ENCODE results near the gene EDA.

EDA gene

DNA sequence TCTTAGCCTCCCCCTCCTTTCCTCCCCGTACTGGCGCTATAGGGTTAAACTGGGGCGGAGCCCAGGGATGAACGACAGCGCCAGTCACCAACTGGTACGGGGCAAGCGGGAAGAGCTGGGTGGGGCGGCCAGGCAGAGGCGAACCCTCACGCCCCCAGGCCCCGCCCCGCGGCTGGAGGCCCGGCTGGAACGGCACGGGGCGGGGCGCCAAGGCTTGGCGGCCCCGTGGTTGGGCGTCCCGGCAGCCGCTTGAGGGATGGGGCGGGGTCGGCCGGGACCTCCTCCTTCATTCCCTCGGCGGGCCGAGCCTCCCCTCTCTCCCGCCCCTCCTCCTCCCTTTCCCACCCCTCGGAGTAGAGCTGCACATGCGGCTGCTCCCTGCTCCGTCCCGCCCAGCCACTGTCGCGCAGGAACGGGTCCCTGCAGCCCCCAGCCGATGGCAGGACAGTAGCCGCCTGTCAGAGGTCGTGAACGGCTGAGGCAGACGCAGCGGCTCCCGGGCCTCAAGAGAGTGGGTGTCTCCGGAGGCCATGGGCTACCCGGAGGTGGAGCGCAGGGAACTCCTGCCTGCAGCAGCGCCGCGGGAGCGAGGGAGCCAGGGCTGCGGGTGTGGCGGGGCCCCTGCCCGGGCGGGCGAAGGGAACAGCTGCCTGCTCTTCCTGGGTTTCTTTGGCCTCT is at the start of gene EDA:
Gene EDA, plus strand, starts transcription at position 335 of the 678 bp plus-strand sequence.
- peak; percentile 90 for DNase-seq

DNA sequence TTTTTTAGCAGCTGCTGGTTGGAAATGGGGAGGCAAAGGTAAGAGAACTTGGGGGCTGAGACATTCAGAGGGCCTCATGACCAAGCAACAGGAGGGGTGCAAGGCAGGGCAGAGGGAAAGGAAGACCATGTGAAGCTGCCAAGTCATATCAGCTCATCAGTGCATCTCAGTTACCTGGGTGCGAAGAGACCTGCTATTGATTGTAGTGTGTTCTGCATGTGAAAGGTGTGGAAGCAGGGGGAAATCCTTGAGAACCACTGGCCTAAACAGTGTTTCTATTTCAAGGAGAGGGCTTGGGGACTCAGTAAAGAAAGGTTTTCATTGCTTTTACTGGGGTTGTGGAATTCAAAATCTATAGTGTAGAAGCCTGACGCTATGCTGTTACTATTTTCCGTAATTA is 47.1 kb upstream of the EDA start:
- no peak for DNase-seq

DNA sequence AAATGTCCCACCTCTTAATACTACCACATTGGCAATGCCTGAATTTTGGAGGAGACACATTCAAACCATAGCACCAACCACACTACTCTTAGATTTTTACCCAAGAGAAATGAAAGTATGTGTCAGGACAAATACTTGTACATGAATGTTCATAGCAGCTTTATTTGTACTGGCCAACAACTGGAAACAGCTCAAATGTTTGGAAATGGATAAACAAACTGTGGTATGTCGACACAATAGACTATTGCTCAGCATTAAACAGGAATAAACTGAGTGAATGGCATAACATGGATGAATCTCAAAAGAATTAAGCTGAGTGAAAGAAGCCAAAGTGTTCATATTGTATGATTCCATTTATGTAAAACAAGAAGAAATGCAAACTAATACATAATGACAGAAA is 18.5 kb upstream of the EDA start:
- DNase-seq, result no peak

DNA sequence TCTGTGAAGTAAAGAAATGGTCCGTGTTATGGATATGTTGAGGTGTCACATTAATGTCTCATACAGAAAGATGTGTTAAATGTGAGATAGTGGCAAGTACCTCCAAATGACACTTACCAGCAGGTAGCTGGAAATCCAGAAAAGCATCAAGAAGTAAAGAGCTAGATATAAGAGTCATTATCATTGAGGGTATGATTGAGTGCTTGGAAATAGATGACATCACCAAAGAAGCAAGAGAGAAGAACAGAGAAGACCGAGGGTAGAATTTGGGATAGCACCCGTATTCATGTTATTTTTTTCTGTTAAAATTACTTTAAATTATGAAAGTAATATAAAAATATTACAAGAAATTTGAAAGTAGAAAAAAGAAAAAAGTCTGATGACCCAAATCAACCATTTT is 15.7 kb upstream of the EDA start:
- DNase-seq, result no peak

DNA sequence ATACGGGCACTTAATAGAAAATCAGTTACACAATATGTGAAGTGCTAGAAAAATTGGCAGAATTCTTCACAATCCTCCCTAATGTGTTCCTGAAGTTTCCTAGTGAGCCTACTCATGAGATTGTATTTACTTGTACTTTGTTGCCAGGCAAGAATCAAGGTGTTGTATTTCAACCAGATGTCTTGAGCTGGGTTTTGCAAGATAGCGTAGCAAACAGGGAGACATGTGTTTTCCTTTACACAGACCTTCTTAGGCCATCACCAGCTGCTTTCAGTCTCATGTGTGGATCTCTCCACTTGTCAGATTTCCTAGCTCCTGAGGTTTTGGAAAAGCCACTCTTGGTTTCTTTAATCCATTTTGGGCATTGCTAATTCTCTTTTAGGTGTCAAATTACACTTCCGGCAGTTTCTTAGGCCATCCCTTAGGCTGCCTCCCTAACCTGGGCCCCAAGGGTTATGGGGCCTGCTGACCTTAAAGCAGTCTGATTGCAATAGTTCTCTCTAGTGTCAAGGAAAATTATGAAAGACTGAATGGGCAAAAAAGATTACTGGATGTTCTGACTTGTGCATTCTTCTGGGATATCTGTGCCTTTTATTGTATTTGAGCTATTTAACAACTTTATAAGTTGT is 12.2 kb upstream of the EDA start:
- DNase-seq, result peak; percentile 89

DNA sequence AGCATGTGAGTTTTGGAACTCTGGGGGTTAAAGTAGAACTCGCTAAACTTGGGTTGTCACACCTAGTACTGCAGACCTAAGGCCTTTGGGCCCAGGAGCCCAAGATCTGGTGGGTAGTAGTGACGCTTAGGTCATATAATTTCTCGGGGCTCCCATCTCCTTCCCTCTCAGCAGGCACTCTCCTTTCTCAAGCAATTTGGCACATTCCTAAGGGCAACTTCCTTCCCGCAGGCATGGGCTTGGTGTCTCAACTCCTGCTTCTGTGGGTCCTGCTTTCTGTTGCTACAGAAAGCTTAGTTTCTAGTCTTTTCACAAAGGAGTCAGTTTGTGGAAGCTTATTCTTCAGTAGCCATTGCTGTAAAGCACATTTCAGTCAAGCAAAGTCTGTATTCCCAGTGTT is 10.4 kb upstream of the EDA start:
- no peak for DNase-seq

DNA sequence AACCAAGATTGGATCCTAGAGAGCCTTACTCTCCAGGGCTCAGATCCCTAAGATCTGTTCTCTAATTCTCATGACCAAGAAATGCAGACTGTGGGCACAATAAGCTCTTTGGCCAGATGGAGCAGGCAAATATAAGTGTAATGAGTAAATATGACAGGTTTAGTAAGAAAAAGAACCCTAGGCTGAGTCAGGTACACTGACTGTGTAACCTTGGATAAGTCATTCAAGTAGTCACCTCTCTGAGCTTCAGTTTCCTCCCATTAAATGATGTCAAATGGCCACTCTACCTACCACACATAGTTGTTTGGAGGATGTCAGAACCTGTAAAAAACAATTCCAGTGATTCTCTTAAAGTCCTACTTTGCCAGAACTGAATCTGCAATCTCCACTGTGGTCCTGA is 8.3 kb upstream of the EDA start:
- DNase-seq, result no peak

GRCh38 chrX:69613946-69614345 is 2.0 kb upstream of the EDA start:
- no peak for DNase-seq

GRCh38 chrX:69614886-69615285 is 1.0 kb upstream of the EDA start:
- peak; percentile 56 for DNase-seq

DNA sequence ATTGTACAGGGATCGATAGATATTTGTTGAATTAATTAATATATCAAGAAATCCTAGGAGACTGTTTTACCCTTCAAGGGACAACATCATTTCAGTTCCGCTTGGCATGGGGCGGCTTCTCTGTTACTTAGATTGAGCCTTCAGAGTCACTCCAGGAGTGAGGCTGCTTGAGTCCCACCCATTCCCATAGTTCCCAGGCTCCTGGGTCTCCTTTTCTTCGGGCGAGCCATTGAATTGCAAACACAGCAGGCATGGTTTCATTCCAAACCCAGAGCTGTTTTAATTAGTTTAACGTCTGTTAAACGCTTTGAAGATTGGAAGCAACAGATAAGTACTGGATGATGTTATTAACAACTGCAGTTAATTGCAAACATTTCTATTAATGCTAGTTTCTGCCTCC is 571 bp upstream of the EDA start:
- no peak for DNase-seq

- peak; percentile 52 for DNase-seq
These were observed 717 bp downstream of the EDA start for GRCh38 chrX:69616457-69617203.

GRCh38 chrX:69618803-69619202 is 2.9 kb downstream of the EDA start:
- DNase-seq, result peak; percentile 33

GRCh38 chrX:69626129-69626528 is 10.2 kb downstream of the EDA start:
- no peak for DNase-seq

DNA sequence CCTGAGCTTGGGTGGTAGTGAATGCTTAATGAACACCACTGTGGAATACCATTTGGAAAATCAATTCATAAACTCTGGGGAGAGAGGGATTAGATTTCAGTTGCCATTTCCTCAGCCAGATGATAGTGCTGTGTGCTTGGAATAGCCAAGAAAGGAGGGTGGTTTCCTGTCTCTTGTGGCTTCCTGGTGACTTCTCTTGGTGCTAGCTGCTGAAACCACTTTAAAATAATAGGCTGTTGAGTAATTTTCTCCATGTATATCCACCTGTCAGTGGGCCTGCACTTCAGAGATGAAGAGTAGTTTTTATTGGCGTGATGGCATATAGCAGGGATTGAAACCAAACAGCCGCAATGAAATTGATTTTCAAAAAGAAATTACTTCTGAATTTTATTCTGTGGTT is 11.8 kb downstream of the EDA start:
- DNase-seq, result no peak

DNA sequence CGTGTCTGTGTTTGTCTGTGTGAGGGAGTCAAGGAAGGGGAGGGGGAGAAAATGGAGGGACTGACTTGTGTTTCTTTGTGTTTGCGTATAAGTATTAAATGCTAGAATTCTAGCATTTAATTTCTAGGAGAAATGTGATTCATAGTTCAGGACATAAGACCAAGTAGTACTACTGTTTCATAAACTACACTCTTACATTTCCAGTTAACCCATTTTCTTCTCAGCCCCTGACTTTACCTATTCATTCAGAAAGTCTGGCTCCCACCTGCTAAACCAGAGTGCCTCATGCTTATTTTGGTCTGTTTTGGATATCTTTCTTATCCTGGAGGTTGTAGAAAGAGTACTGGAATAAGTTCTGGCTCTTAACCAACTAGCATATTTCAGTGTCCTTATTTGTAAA is 14.2 kb downstream of the EDA start:
- no peak for DNase-seq

DNA sequence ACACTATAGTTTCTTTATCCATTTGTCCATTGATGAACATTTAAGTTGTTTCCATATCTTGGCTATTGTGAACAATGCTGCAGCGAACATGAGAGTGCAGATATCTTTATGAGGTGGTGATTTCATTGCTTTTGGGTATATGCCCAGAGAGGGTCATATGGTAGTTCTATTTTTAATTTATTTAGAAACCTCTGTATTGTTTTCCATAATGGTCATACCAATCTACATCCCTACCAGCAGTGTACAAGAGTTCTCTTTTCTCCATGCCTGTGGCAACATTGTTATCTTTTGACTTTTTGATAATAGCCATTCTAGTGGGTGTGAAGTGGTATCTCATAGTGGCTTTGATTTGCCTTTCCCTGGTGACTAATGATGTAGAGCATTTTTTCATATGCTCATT is 48.8 kb downstream of the EDA start:
- DNase-seq, result no peak

- no peak for DNase-seq
These were observed 54.2 kb downstream of the EDA start for GRCh38 chrX:69670001-69670555.

DNA sequence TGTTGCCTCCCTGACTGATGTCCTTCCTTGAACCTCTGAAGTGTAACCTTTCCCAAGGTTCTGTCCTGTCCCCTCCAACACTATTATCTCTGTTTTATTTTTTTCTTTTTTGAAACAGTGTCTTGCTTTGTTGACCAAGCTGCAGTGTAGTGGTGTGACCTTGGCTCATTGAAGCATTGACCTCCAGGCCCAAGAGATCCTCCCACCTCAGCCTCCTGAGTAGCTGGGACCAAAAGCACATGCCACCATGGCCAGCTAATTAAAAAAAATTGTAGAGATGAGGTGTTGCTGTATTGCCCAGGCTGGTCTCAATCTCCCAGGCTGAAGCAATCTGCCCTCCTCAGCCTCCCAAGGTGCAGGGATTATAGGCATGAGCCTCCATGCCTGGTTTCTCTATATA is 59.0 kb downstream of the EDA start:
- DNase-seq, result no peak

DNA sequence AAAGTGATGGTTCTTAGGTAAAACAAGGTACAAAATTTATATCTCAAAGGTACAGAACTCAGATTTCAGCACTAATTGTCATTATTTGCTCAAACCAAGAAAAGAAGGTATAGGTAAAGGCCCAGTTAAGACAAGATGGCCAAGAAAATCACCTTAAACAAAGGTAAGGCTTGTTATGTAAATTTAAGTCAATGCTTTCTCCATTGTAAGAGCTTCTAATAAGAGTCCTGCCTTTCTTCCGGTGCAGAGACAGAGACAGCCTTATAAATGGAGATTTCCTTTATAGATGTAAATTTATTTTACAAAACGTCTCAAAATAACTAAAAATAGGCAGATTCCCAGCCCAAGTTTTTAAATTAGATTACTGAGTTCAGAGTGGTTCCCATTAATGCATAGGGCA is 89.9 kb downstream of the EDA start:
- DNase-seq, result no peak

- DNase-seq, result no peak
These were observed 102.2 kb downstream of the EDA start for GRCh38 chrX:69718102-69718501.

- no peak for DNase-seq
These were observed 108.4 kb downstream of the EDA start for GRCh38 chrX:69724307-69724706.

DNA sequence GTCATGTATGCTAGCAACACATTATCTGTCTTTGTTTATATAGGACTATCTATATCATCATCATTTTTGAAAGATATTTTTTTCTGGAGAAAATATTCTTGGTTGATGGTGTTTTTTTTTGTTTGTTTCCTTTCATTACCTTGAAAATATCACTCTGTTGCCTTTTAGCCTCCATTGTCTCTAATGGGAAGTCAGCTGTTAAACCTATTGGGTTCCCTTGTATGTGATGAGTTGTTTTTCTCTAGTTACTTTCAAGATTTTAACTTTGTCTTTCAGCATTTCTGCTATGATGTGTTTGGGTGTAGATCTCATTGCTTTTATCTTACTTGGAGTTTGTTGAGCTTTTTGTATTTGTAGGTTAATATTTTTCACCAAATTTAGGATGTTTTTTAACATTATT is 124.4 kb downstream of the EDA start:
- DNase-seq, result no peak

DNA sequence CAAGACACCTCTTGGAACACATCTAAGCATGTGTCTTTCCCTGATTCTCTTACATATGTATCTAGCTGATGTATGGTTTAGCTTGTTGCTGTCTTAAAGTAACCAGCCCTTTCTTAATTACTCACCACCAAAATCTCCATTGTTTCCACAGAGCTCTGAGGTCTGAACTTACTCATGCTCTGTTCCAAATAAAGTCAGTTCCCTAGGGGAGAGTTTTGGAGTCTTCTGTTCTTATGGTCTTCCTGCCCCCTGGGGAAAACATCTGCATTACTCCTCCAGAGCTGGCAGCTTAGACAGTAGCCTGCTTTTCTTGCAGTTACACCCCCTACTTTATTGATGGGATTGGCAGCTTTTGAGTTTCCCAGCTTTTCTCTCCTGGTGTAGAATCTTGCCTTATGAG is 125.8 kb downstream of the EDA start:
- no peak for DNase-seq

DNA sequence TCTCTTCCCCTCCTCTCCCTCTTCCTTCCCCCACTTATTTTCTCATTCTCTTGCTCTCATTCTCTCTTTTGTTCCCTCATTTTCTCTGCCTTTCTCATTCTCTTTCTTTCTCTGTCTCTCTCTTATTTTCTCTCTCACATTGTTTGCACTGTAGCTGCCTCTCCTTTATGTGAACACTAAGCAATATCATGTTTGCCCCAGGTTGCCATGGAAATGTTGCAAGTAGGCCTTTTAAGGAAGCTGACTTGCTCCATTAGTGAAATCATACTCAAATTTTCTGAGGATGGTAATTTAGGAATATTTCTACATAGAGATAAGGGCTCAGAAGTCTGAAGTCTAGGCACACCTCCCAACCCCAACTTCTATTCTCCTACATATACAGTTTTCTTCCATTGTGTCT is 130.1 kb downstream of the EDA start:
- no peak for DNase-seq
